HCT116 (cell line): ENCODE data around the gene PLEKHN1. TPM values are rescaled to one million over a fixed set of nuclear protein-coding genes. Genes with fewer than 3 reads are reported as not detected.

Source experiments
- ATAC-seq: fragments of 200-7000 bp; cut with Tn5 transposase; 2 replicates; pipeline ENCODE4 v1.9.1; 2020; ENCODE audit warnings: mild to moderate bottlenecking, moderate library complexity
- BruUV-seq: library from RNA; stranded (reverse); fragments of 400-500 nt; replicated peaks from 2 replicates; lab custom pipeline; 2021; lab: Mats Ljungman, UMichigan
- CTCF ChIA-PET: fragments of 300-600 bp; sonication (Branson Sonifier 250); formaldehyde crosslinking; loops from one replicate; lab custom pipeline; 2021; ENCODE audit warnings: antibody characterized with exemption; lab: Charles Lee
- POLR2A ChIA-PET: fragments of 300-600, 350-600 bp; sonication (Branson Sonifier 250); formaldehyde crosslinking; loops from one replicate; lab custom pipeline; 2021; ENCODE audit warnings: antibody characterized with exemption; lab: Charles Lee
- RAD21 ChIA-PET, 2 experiments: fragments of 300-600 bp; sonication (Branson Sonifier 250); formaldehyde crosslinking; loops; one replicate each; lab custom pipeline; 2023; ENCODE audit warnings: low total read pairs in 2 of 2; ENCODE audit not compliant: uncharacterized antibody in 2 of 2, unreplicated experiment in 2 of 2, low non-redundant PET in 1 of 2; lab: Charles Lee
- DNase-seq: peaks from one replicate; pipeline ENCODE4 v3.0.0-alpha.2; 2010; ENCODE audit warnings: low read depth, low spot score
- H2AFZ ChIP-seq: fragments of 200-600 bp; shearing (Covaris generic), sonication (generic); 2 replicates; pipeline ENCODE4 v1.6.1; 2017; ENCODE audit warnings: low read depth, mixed run types, mixed read lengths, antibody characterized with exemption, low read length; ENCODE audit not compliant: poor library complexity, severe bottlenecking
- H3K27ac ChIP-seq: 2 replicates; pipeline ENCODE4 v1.5.1; 2012; ENCODE audit warnings: low read depth, low read length
- H3K27me3 ChIP-seq: fragments of 200-600 bp; sonication (generic); 2 replicates; pipeline ENCODE4 v1.6.1; 2016; ENCODE audit warnings: mixed run types, low read length, mixed read lengths; ENCODE audit not compliant: insufficient read depth
- H3K36me3 ChIP-seq, 2 experiments: fragments of 200-500 bp in 1 of 2; fragments of 200-600 bp in 1 of 2; sonication (Bioruptor generic) in 1 of 2; sonication (generic) in 1 of 2; 2 replicates each; pipeline versions ENCODE4 v1.5.1 to v1.6.1; 2014 to 2016; ENCODE audit warnings: low read length in 2 of 2, inconsistent platforms in 1 of 2, mixed read lengths in 1 of 2, mixed run types in 1 of 2; ENCODE audit not compliant: insufficient read depth in 2 of 2, control insufficient read depth in 1 of 2
- H3K4me1 ChIP-seq, 2 experiments: fragments of 200-600 bp in 1 of 2; sonication (generic) in 1 of 2; 2 replicates each; pipeline versions ENCODE4 v1.5.1 to v1.6.1; 2012 to 2017; ENCODE audit warnings: low read length in 2 of 2, inconsistent platforms in 1 of 2, mild to moderate bottlenecking in 1 of 2, mixed read lengths in 1 of 2, mixed run types in 1 of 2, moderate library complexity in 1 of 2; ENCODE audit not compliant: insufficient read depth in 2 of 2, control insufficient read depth in 1 of 2
- H3K4me2 ChIP-seq: fragments of 200-600 bp; sonication (generic); 2 replicates; pipeline ENCODE4 v1.6.1; 2017; ENCODE audit warnings: mixed run types, low read length, mixed read lengths
- H3K4me3 ChIP-seq, 2 experiments: fragments of 200-600 bp in 1 of 2; sonication (generic) in 1 of 2; replicated peaks in 1 of 2; 2 replicates each; pipeline ENCODE4 v1.5.1; 2011 to 2016; ENCODE audit warnings: low read length in 2 of 2, control low read depth in 1 of 2, low read depth in 1 of 2, mild to moderate bottlenecking in 1 of 2, mixed read lengths in 1 of 2, mixed run types in 1 of 2
- H3K79me2 ChIP-seq: fragments of 200-600 bp; sonication (generic); 2 replicates; pipeline ENCODE4 v1.6.1; 2017; ENCODE audit warnings: mild to moderate bottlenecking, mixed run types, low read length, moderate library complexity, mixed read lengths; ENCODE audit not compliant: insufficient read depth
- H3K9ac ChIP-seq: fragments of 200-600 bp; sonication (generic); 2 replicates; pipeline ENCODE4 v1.6.1; 2016; ENCODE audit warnings: low read length, mixed read lengths
- H3K9me2 ChIP-seq: fragments of 200-600 bp; sonication (generic), shearing (Covaris generic); 2 replicates; pipeline ENCODE4 v1.6.1; 2017; ENCODE audit warnings: mixed run types, mild to moderate bottlenecking, moderate library complexity; ENCODE audit not compliant: insufficient read depth
- H3K9me3 ChIP-seq, 2 experiments: fragments of 200-500 bp in 1 of 2; fragments of 200-600 bp in 1 of 2; sonication (Bioruptor generic) in 1 of 2; sonication (generic) in 1 of 2; 2 replicates each; pipeline ENCODE4 v1.6.1; 2014 to 2017; ENCODE audit warnings: low read length in 2 of 2, mixed read lengths in 2 of 2, inconsistent platforms in 1 of 2, low read depth in 1 of 2, mild to moderate bottlenecking in 1 of 2, mixed run types in 1 of 2, moderate library complexity in 1 of 2; ENCODE audit not compliant: control insufficient read depth in 1 of 2, insufficient read depth in 1 of 2
- H4K20me1 ChIP-seq: fragments of 200-600 bp; sonication (generic), shearing (Covaris generic); 2 replicates; pipeline ENCODE4 v1.6.1; 2017; ENCODE audit warnings: mixed run types, mild to moderate bottlenecking, moderate library complexity; ENCODE audit not compliant: insufficient read depth
- CEBPB ChIP-seq: IDR thresholded peaks from 2 replicates; pipeline ENCODE4 v1.6.1; 2012; ENCODE audit warnings: low read depth
- EGR1 ChIP-seq: IDR thresholded peaks from 2 replicates; pipeline ENCODE4 v1.6.1; 2012; ENCODE audit warnings: low read depth
- EZH2phosphoT487 ChIP-seq: fragments of 200-600 bp; IDR thresholded peaks from 2 replicates; pipeline ENCODE4 v1.6.1; 2018; ENCODE audit warnings: antibody characterized with exemption, borderline replicate concordance
- JUND ChIP-seq: IDR thresholded peaks from 2 replicates; pipeline ENCODE4 v1.6.1; 2012
- REST ChIP-seq: IDR thresholded peaks from 2 replicates; pipeline ENCODE4 v1.6.1; 2012; ENCODE audit warnings: low read depth
- SRF ChIP-seq: IDR thresholded peaks from 2 replicates; pipeline ENCODE4 v1.6.1; 2012; ENCODE audit warnings: low read depth
- ZFX ChIP-seq: fragments of 450-650 bp; IDR thresholded peaks from 2 replicates; pipeline ENCODE4 v1.6.1; 2017
- intact Hi-C: fragments of 100-400 bp; cut with micrococcal nuclease; formaldehyde crosslinking; loops from 2 replicates; pipeline ENCODE4 v1.10.0; 2022
- total RNA-seq: library from RNA; stranded (reverse); gene quantifications from one replicate; pipeline ENCODE4 v1.2.1, GENCODE V29; 2021; ENCODE audit not compliant: unreplicated experiment

The PLEKHN1 gene
- total RNA-seq, 1 experiment from 2014 or later: 11.6 TPM

- TF ChIP-seq EGR1: no peak
- no peak for TF ChIP-seq ZFX
- no peak for TF ChIP-seq CEBPB
- no peak for TF ChIP-seq JUND
- TF ChIP-seq SRF: no peak
- TF ChIP-seq EZH2phosphoT487: no peak
- TF ChIP-seq REST: no peak
- H3K4me3 ChIP-seq: no peak overlapping the region
- H3K79me2 ChIP-seq: peaks cover 27% of the 10 kb centered on the region
- no TSS peak for BruUV-seq
- H3K27me3 ChIP-seq: no peaks in the 10 kb centered on the region
- ChIA-PET CTCF (no interaction called here), POLR2A (interaction anchor here (0.7 kb wide), 1 partner anchor 50 kb away, joined by 3 read pairs; the partner anchor contains the start of gene ISG15), RAD21 (no interaction called here)
- no peak overlapping the region for H3K4me2 ChIP-seq
- no peak for DNase-seq
- no peak overlapping the region for H2AFZ ChIP-seq
- H3K27ac ChIP-seq: no peak overlapping the region
- H3K4me1 ChIP-seq: peaks cover 21 to 41% of the 10 kb centered on the region in 2 experiments
- no peaks in the 10 kb centered on the region for H4K20me1 ChIP-seq
- H3K36me3 ChIP-seq: peaks cover 11 to 19% of the 10 kb centered on the region in 2 experiments; a peak in 3 of 4 replicates
- H3K9me2 ChIP-seq: no peaks in the 10 kb centered on the region
- H3K9ac ChIP-seq: no peak overlapping the region
- intact Hi-C loops: loop anchor here (5.0 kb wide), 1 partner anchor 62 kb away; no protein-coding TSS in a partner anchor
- ATAC-seq: no peak
- no peaks in the 10 kb centered on the region for H3K9me3 ChIP-seq
Measured at GRCh38 chr1:963746-964525, 2.3 kb upstream of the PLEKHN1 start.
